Measurements from ENCODE around the gene SLC44A3.

SLC44A3 gene

GRCh38 chr1:94922761-94923331 lies 102.7 kb downstream of the SLC44A3 start:
- H3K27ac ChIP-seq (ENCODE audit: low read depth, low read length): peak overlapping the region; percentile 40

GRCh38 chr1:94925004-94925403 lies 104.8 kb downstream of the SLC44A3 start:
- peak overlapping the region; percentile 78 for H3K27ac ChIP-seq (ENCODE audit: low read depth, low read length)
- peaks cover 63% of the 10 kb centered on the region for H3K4me1 ChIP-seq (ENCODE audit: control insufficient read depth, insufficient read depth, low read length, unreplicated experiment)
- H2AFZ ChIP-seq (ENCODE audit: low read length, unreplicated experiment): no peak overlapping the region
- peaks cover 10% of the 10 kb centered on the region for H3K36me3 ChIP-seq (ENCODE audit: insufficient read depth, low read length)
- peaks cover 75% of the 10 kb centered on the region for H3K79me2 ChIP-seq (ENCODE audit: control insufficient read depth, insufficient read depth, low read length, unreplicated experiment)
- H3K4me3 ChIP-seq (ENCODE audit: low read depth, low read length): peak overlapping the region; percentile 89
- H3K27me3 ChIP-seq (ENCODE audit: insufficient read depth, low read length): no peaks in the 10 kb centered on the region

More at GRCh38 chr1:94922761-94923331, 102.7 kb downstream of the SLC44A3 start:
- no peak overlapping the region for H2AFZ ChIP-seq (ENCODE audit: low read length, unreplicated experiment)
- H3K4me1 ChIP-seq (ENCODE audit: control insufficient read depth, insufficient read depth, low read length, unreplicated experiment): peaks cover 55% of the 10 kb centered on the region
- H3K79me2 ChIP-seq (ENCODE audit: control insufficient read depth, insufficient read depth, low read length, unreplicated experiment): peaks cover 89% of the 10 kb centered on the region
- no peaks in the 10 kb centered on the region for H3K27me3 ChIP-seq (ENCODE audit: insufficient read depth, low read length)
- peak overlapping the region; percentile 89 for H3K4me3 ChIP-seq (ENCODE audit: low read depth, low read length)
- H3K36me3 ChIP-seq (ENCODE audit: insufficient read depth, low read length): peaks cover 13% of the 10 kb centered on the region

- Histone ChIP-seq H3K27me3 (ENCODE audit: insufficient read depth, low read length) (no peaks in the 10 kb centered on the region), H3K36me3 (ENCODE audit: insufficient read depth, low read length) (peaks cover 10% of the 10 kb centered on the region), H3K79me2 (ENCODE audit: control insufficient read depth, insufficient read depth, low read length, unreplicated experiment) (peaks cover 69% of the 10 kb centered on the region), H3K4me1 (ENCODE audit: control insufficient read depth, insufficient read depth, low read length, unreplicated experiment) (peaks cover 56% of the 10 kb centered on the region), H3K27ac (ENCODE audit: low read depth, low read length) (peak overlapping the region; percentile 78), H3K4me3 (ENCODE audit: low read depth, low read length) (peak overlapping the region; percentile 89), H2AFZ (ENCODE audit: low read length, unreplicated experiment) (peak overlapping the region; percentile 20)
Measured at GRCh38 chr1:94925561-94926125, 105.5 kb downstream of the SLC44A3 start.

- H3K36me3 ChIP-seq (ENCODE audit: insufficient read depth, low read length): peaks cover 7% of the 10 kb centered on the region
- peak overlapping the region; percentile 20 for H2AFZ ChIP-seq (ENCODE audit: low read length, unreplicated experiment)
- peaks cover 62% of the 10 kb centered on the region for H3K79me2 ChIP-seq (ENCODE audit: control insufficient read depth, insufficient read depth, low read length, unreplicated experiment)
- peak overlapping the region; percentile 78 for H3K27ac ChIP-seq (ENCODE audit: low read depth, low read length)
- peak overlapping the region; percentile 89 for H3K4me3 ChIP-seq (ENCODE audit: low read depth, low read length)
- H3K27me3 ChIP-seq (ENCODE audit: insufficient read depth, low read length): no peaks in the 10 kb centered on the region
- H3K4me1 ChIP-seq (ENCODE audit: control insufficient read depth, insufficient read depth, low read length, unreplicated experiment): peaks cover 50% of the 10 kb centered on the region
Measured at GRCh38 chr1:94926126-94926914, 106.2 kb downstream of the SLC44A3 start.

GRCh38 chr1:94926915-94927404 lies 106.8 kb downstream of the SLC44A3 start, which contains the start of gene CNN3:
Gene CNN3 (minus strand): TSS chr1:94927110. CDS start chr1:94926894, 216 bp downstream.
- Histone ChIP-seq H3K27ac (ENCODE audit: low read depth, low read length) (peak within 1 kb of the TSS; percentile 78), H3K79me2 (ENCODE audit: control insufficient read depth, insufficient read depth, low read length, unreplicated experiment) (peaks cover 56% of the 10 kb centered on the region), H3K4me3 (ENCODE audit: low read depth, low read length) (peak within 1 kb of the TSS; percentile 89), H3K36me3 (ENCODE audit: insufficient read depth, low read length) (peaks cover 4% of the 10 kb centered on the region), H3K27me3 (ENCODE audit: insufficient read depth, low read length) (no peaks in the 10 kb centered on the region), H3K4me1 (ENCODE audit: control insufficient read depth, insufficient read depth, low read length, unreplicated experiment) (peaks cover 44% of the 10 kb centered on the region), H2AFZ (ENCODE audit: low read length, unreplicated experiment) (peak within 1 kb of the TSS; percentile 34)

GRCh38 chr1:94927405-94928175 lies 107.4 kb downstream of the SLC44A3 start:
- Histone ChIP-seq H3K27ac (ENCODE audit: low read depth, low read length) (peak overlapping the region; percentile 32), H3K4me1 (ENCODE audit: control insufficient read depth, insufficient read depth, low read length, unreplicated experiment) (peaks cover 40% of the 10 kb centered on the region), H3K36me3 (ENCODE audit: insufficient read depth, low read length) (peaks cover 4% of the 10 kb centered on the region; the same call in 1 of the 2 replicates), H2AFZ (ENCODE audit: low read length, unreplicated experiment) (peak overlapping the region; percentile 34), H3K27me3 (ENCODE audit: insufficient read depth, low read length) (no peaks in the 10 kb centered on the region), H3K4me3 (ENCODE audit: low read depth, low read length) (peak overlapping the region; percentile 89), H3K79me2 (ENCODE audit: control insufficient read depth, insufficient read depth, low read length, unreplicated experiment) (peaks cover 49% of the 10 kb centered on the region)

GRCh38 chr1:94928293-94928939 lies 108.3 kb downstream of the SLC44A3 start:
- H3K4me1 ChIP-seq (ENCODE audit: control insufficient read depth, insufficient read depth, low read length, unreplicated experiment): peaks cover 32% of the 10 kb centered on the region
- H3K4me3 ChIP-seq (ENCODE audit: low read depth, low read length): peak overlapping the region; percentile 89
- no peak overlapping the region for H2AFZ ChIP-seq (ENCODE audit: low read length, unreplicated experiment)
- H3K36me3 ChIP-seq (ENCODE audit: insufficient read depth, low read length): peaks cover 4% of the 10 kb centered on the region; the same call in 1 of the 2 replicates
- H3K79me2 ChIP-seq (ENCODE audit: control insufficient read depth, insufficient read depth, low read length, unreplicated experiment): peaks cover 41% of the 10 kb centered on the region
- no peaks in the 10 kb centered on the region for H3K27me3 ChIP-seq (ENCODE audit: insufficient read depth, low read length)
- H3K27ac ChIP-seq (ENCODE audit: low read depth, low read length): no peak overlapping the region

- peak overlapping the region; percentile 89 for H3K4me3 ChIP-seq (ENCODE audit: low read depth, low read length)
- no peak overlapping the region for H2AFZ ChIP-seq (ENCODE audit: low read length, unreplicated experiment)
- no peaks in the 10 kb centered on the region for H3K27me3 ChIP-seq (ENCODE audit: insufficient read depth, low read length)
- peaks cover 26% of the 10 kb centered on the region for H3K4me1 ChIP-seq (ENCODE audit: control insufficient read depth, insufficient read depth, low read length, unreplicated experiment)
- peaks cover 29% of the 10 kb centered on the region for H3K79me2 ChIP-seq (ENCODE audit: control insufficient read depth, insufficient read depth, low read length, unreplicated experiment)
- no peaks in the 10 kb centered on the region for H3K36me3 ChIP-seq (ENCODE audit: insufficient read depth, low read length)
- H3K27ac ChIP-seq (ENCODE audit: low read depth, low read length): no peak overlapping the region
Measured at GRCh38 chr1:94929351-94930217, 109.4 kb downstream of the SLC44A3 start.

- H3K4me3 ChIP-seq (ENCODE audit: low read depth, low read length): no peak overlapping the region
- H3K4me1 ChIP-seq (ENCODE audit: control insufficient read depth, insufficient read depth, low read length, unreplicated experiment): peaks cover 43% of the 10 kb centered on the region
- H3K79me2 ChIP-seq (ENCODE audit: control insufficient read depth, insufficient read depth, low read length, unreplicated experiment): peaks cover 13% of the 10 kb centered on the region
- H2AFZ ChIP-seq (ENCODE audit: low read length, unreplicated experiment): no peak overlapping the region
- no peaks in the 10 kb centered on the region for H3K36me3 ChIP-seq (ENCODE audit: insufficient read depth, low read length)
- H3K27ac ChIP-seq (ENCODE audit: low read depth, low read length): no peak overlapping the region
- no peaks in the 10 kb centered on the region for H3K27me3 ChIP-seq (ENCODE audit: insufficient read depth, low read length)
Measured at GRCh38 chr1:94931254-94931841, 111.2 kb downstream of the SLC44A3 start.
